ENCODE measurements around the gene LAMTOR1. TPM values are rescaled to one million over a fixed set of nuclear protein-coding genes. Genes with fewer than 3 reads are reported as not detected.

Gene LAMTOR1
- total RNA-seq, 1 donor from 2014 or later: 87.2 TPM

GRCh38 chr11:72112143-72112977, 9.3 kb upstream of the LAMTOR1 start, which contains the start of gene ANAPC15:
Gene ANAPC15, minus strand, starts transcription at chr11:72112695. Its CDS starts 1,419 bp downstream, at chr11:72111276.
- TF ChIP-seq, protein P1, sequence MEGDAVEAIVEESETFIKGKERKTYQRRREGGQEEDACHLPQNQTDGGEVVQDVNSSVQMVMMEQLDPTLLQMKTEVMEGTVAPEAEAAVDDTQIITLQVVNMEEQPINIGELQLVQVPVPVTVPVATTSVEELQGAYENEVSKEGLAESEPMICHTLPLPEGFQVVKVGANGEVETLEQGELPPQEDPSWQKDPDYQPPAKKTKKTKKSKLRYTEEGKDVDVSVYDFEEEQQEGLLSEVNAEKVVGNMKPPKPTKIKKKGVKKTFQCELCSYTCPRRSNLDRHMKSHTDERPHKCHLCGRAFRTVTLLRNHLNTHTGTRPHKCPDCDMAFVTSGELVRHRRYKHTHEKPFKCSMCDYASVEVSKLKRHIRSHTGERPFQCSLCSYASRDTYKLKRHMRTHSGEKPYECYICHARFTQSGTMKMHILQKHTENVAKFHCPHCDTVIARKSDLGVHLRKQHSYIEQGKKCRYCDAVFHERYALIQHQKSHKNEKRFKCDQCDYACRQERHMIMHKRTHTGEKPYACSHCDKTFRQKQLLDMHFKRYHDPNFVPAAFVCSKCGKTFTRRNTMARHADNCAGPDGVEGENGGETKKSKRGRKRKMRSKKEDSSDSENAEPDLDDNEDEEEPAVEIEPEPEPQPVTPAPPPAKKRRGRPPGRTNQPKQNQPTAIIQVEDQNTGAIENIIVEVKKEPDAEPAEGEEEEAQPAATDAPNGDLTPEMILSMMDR (IDR thresholded peaks at IDR 0.05): no peak
- peak within 1 kb of the TSS; percentile 97 for H3K4me3 Mint-ChIP-seq
- intact Hi-C loops (cut with micrococcal nuclease): loop anchor here (1.0 to 5.0 kb wide), 7 partner anchors 9 to 325 kb away; partner anchors contain the start of genes CLPB, LAMTOR1, LRRC51 and NUMA1
- peak within 1 kb of the TSS; percentile 100 for H3K27ac Mint-ChIP-seq
- no peaks in the 10 kb centered on the region for H3K9me3 Mint-ChIP-seq
- peaks cover 24% of the 10 kb centered on the region for H3K36me3 Mint-ChIP-seq (ENCODE audit: low read depth)
- DNase-seq (peak; percentile 90), ATAC-seq (ENCODE audit: low read depth) (peak; percentile 90)
- POLR2A ChIA-PET: interaction anchor here (0.5 to 3.1 kb wide), 17 partner anchors 10 to 219 kb away, joined by 3 to 34 read pairs (median 6); partner anchors contain the start of genes INPPL1, LAMTOR1, RNF121 and XNDC1N
- CTCF ChIA-PET: interaction anchor here (1.2 to 1.7 kb wide), 3 partner anchors 31 to 87 kb away, joined by 3 to 5 read pairs (median 4); no protein-coding TSS in a partner anchor
- H3K27me3 Mint-ChIP-seq: peaks cover 12% of the 10 kb centered on the region
- H3K4me1 Mint-ChIP-seq: peaks cover 25% of the 10 kb centered on the region

- DNase-seq (no peak), ATAC-seq (ENCODE audit: low read depth) (no peak)
- Mint-ChIP-seq H3K36me3 (ENCODE audit: low read depth) (peaks cover 27% of the 10 kb centered on the region), H3K4me3 (peak overlapping the region; percentile 97), H3K27me3 (peaks cover 8% of the 10 kb centered on the region), H3K4me1 (peaks cover 25% of the 10 kb centered on the region), H3K27ac (peak overlapping the region; percentile 100), H3K9me3 (no peaks in the 10 kb centered on the region)
- CTCF ChIA-PET: interaction anchor here (1.7 kb wide), 1 partner anchor 86 kb away, joined by 5 read pairs; no protein-coding TSS in a partner anchor
- TF ChIP-seq, protein P1 (IDR thresholded peaks at IDR 0.05): no peak
- intact Hi-C loops (cut with micrococcal nuclease): loop anchor here (1.0 to 5.0 kb wide), 7 partner anchors 8 to 324 kb away; partner anchors contain the start of genes CLPB, LAMTOR1, LRRC51 and NUMA1
- POLR2A ChIA-PET: interaction anchor here (0.6 to 3.1 kb wide), 15 partner anchors 9 to 760 kb away, joined by 3 to 34 read pairs (median 6); partner anchors contain the start of genes INPPL1, LAMTOR1, RNF121 and XNDC1N
Observed at GRCh38 chr11:72111300-72112142, 8.4 kb upstream of the LAMTOR1 start.

GRCh38 chr11:72105888-72106287, 2.8 kb upstream of the LAMTOR1 start, which contains the start of gene TOMT:
Gene TOMT, plus strand, starts transcription at chr11:72105924. Its CDS starts 28 bp downstream, at chr11:72105952.
- intact Hi-C loops (cut with micrococcal nuclease): no loop called here
- Mint-ChIP-seq H3K27ac (peak within 1 kb of the TSS; percentile 36), H3K4me3 (no peak within 1 kb of the TSS), H3K4me1 (peaks cover 33% of the 10 kb centered on the region), H3K9me3 (no peaks in the 10 kb centered on the region), H3K36me3 (ENCODE audit: low read depth) (peaks cover 42% of the 10 kb centered on the region), H3K27me3 (no peaks in the 10 kb centered on the region)
- CTCF ChIA-PET: no interaction called here
- DNase-seq: no peak
- no peak for ATAC-seq (ENCODE audit: low read depth)
- POLR2A ChIA-PET: no interaction called here
- TF ChIP-seq, protein P1 (IDR thresholded peaks at IDR 0.05): no peak

DNA sequence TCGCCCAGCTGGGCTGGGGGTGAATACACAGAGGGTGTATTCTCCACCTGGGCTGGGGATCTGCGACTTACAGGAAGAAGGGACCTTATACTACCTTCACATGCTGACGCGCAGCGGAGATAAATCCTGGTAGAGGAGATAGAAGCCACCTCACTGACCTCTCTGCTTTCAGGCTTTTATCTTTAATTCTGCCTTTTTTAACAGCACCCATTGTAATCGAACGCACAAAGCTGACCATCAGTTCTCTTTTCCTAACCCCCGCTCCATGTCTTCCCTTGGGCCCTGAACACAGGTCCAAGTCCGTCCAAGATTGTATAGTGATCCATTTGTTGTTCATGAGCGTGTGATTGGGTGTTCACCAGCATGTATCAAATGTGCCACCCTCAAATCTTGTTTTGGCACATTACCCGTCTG, 664 bp upstream of the LAMTOR1 start:
- TF ChIP-seq, protein P1 (IDR thresholded peaks at IDR 0.05): no peak
- peaks cover 46% of the 10 kb centered on the region for H3K4me1 Mint-ChIP-seq
- ChIA-PET POLR2A (interaction anchor here (0.8 to 4.9 kb wide), 3 partner anchors 9 to 68 kb away, joined by 3 to 31 read pairs (median 4); partner anchors contain the start of gene ANAPC15), CTCF (no interaction called here)
- DNase-seq (no peak), ATAC-seq (ENCODE audit: low read depth) (no peak)
- H3K27me3 Mint-ChIP-seq: no peaks in the 10 kb centered on the region
- H3K4me3 Mint-ChIP-seq: peak overlapping the region; percentile 96
- peaks cover 46% of the 10 kb centered on the region for H3K36me3 Mint-ChIP-seq (ENCODE audit: low read depth)
- intact Hi-C loops (cut with micrococcal nuclease): loop anchor here (1.0 to 2.0 kb wide), 5 partner anchors 9 to 119 kb away; partner anchors contain the start of genes ANAPC15, LRRC51 and NUMA1
- no peaks in the 10 kb centered on the region for H3K9me3 Mint-ChIP-seq
- peak overlapping the region; percentile 93 for H3K27ac Mint-ChIP-seq
